Right lobe of liver (tissue), 6 donors: ENCODE results near the gene DDX31. TPM values are rescaled to one million over a fixed set of nuclear protein-coding genes. Genes with fewer than 3 reads are reported as not detected.

ENCODE experiments used
- ATAC-seq, 4 donors: fragments of 200-7000 bp; cut with Tn5 transposase; one replicate each; pipeline ENCODE4 v1.9.1; 2020; ENCODE audit warnings: mild to moderate bottlenecking in 4 of 4, moderate library complexity in 4 of 4
- DNase-seq, 3 donors: peaks; one replicate each; pipeline ENCODE4 v3.0.0-alpha.2; 2020
- H3K27ac ChIP-seq, 3 donors: fragments of 200-600 bp; one replicate each; pipeline ENCODE4 v1.8.0; 2022
- H3K27me3 ChIP-seq, 2 donors: fragments of 200-600 bp; one replicate each; pipeline ENCODE4 v1.8.0; 2022
- H3K36me3 ChIP-seq, 4 donors: fragments of 200-600 bp; sonication (generic) in 1 of 4; one replicate each; pipeline versions ENCODE4 v1.5.1 to v1.8.0; 2017 to 2022; ENCODE audit warnings: control low read depth in 1 of 4
- H3K4me1 ChIP-seq, 4 donors: fragments of 200-600 bp; sonication (generic) in 1 of 4; one replicate each; pipeline versions ENCODE4 v1.5.1 to v1.8.0; 2017 to 2022; ENCODE audit warnings: control low read depth in 1 of 4
- H3K4me3 ChIP-seq, 3 donors: fragments of 200-600 bp; one replicate each; pipeline ENCODE4 v1.8.0; 2022
- H3K9me3 ChIP-seq, 4 donors: fragments of 200-600 bp; sonication (generic) in 1 of 4; one replicate each; pipeline versions ENCODE4 v1.5.1 to v1.8.0; 2017 to 2022; ENCODE audit warnings: control low read depth in 1 of 4
- POLR2A ChIP-seq: fragments of 450-650 bp; IDR thresholded peaks from one replicate; pipeline ENCODE4 v1.6.1; 2017; ENCODE audit warnings: antibody characterized with exemption, mild to moderate bottlenecking
- WGBS: methylation state at CpG from one replicate; pipeline ENCODE4 v1.1.6; 2018; ENCODE audit warnings: low coverage, low lambda C conversion rate; ENCODE audit not compliant: insufficient coverage; ENCODE audit errors: missing lambda C conversion rate; 5-methylcytosine and 5-hydroxymethylcytosine counted together
- intact Hi-C, 2 donors: fragments of 100-400 bp; cut with DNase I; formaldehyde crosslinking; loops; one replicate each; pipeline versions ENCODE4 v1.11.2 to v1.14.1; 2022
- total RNA-seq, 6 experiments: library from RNA; depleted of rRNA in 2 of 6; stranded (reverse); fragments of >200 nt in 2 of 6; fragmentation: NEBNext Ultra II Directional in 3 of 6; extraction: Animal tissue kit (Norgen Biotek cat#: 25700) in 3 of 6; gene quantifications; one replicate each; pipeline versions ENCODE4 v1.1.0 to v1.2.4, GENCODE V29; 2016 to 2023
- TF ChIP-seq, protein P1 (sequence below), 4 donors: fragments of 200-600 bp in 3 of 4; fragments of 450-650 bp in 1 of 4; IDR thresholded peaks; one replicate each; pipeline versions ENCODE4 v1.5.1 to v1.8.0; 2016 to 2022; ENCODE audit warnings: antibody characterized with exemption in 4 of 4, mild to moderate bottlenecking in 2 of 4
- donor health status: DM: no; HTN: yes; CAD: no.
- donor health status: DM: no; HTN: no; CAD: no.
- donor health status: DM: no; HTN: no; CAD: no.
- donor health status: DM: no; HTN: yes; CAD: no.
- donor health status: DM: no; HTN: yes; CAD: no.

Gene DDX31
- total RNA-seq, 6 experiments from 2014 or later: 7.1 to 8.7 (median 8.0) TPM

GRCh38 chr9:132548751-132549640 is 120.8 kb downstream of the DDX31 start:
- no peak for DNase-seq
- 59% methylated on average over 17 of the region's 17 CpGs for WGBS

GRCh38 chr9:132547976-132548730 is 121.6 kb downstream of the DDX31 start:
- intact Hi-C loops: no loop called here
- Histone ChIP-seq H3K36me3 (no peaks in the 10 kb centered on the region), H3K27me3 (no peaks in the 10 kb centered on the region), H3K9me3 (no peaks in the 10 kb centered on the region), H3K4me1 (no peaks in the 10 kb centered on the region), H3K27ac (no peak overlapping the region), H3K4me3 (no peak overlapping the region)
- 48% methylated on average over 14 of the region's 21 CpGs for WGBS
- no peak for DNase-seq
- TF ChIP-seq, protein P1, sequence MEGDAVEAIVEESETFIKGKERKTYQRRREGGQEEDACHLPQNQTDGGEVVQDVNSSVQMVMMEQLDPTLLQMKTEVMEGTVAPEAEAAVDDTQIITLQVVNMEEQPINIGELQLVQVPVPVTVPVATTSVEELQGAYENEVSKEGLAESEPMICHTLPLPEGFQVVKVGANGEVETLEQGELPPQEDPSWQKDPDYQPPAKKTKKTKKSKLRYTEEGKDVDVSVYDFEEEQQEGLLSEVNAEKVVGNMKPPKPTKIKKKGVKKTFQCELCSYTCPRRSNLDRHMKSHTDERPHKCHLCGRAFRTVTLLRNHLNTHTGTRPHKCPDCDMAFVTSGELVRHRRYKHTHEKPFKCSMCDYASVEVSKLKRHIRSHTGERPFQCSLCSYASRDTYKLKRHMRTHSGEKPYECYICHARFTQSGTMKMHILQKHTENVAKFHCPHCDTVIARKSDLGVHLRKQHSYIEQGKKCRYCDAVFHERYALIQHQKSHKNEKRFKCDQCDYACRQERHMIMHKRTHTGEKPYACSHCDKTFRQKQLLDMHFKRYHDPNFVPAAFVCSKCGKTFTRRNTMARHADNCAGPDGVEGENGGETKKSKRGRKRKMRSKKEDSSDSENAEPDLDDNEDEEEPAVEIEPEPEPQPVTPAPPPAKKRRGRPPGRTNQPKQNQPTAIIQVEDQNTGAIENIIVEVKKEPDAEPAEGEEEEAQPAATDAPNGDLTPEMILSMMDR (IDR thresholded peaks at IDR 0.05): no peak
- no peak for TF ChIP-seq POLR2A
- ATAC-seq: peak in 1 of 4 donors; percentile 33

More at GRCh38 chr9:132548751-132549640, 120.8 kb downstream of the DDX31 start:
- intact Hi-C loops: no loop called here
- Histone ChIP-seq H3K27me3 (no peaks in the 10 kb centered on the region), H3K4me3 (no peak overlapping the region), H3K9me3 (no peaks in the 10 kb centered on the region), H3K27ac (no peak overlapping the region), H3K4me1 (no peaks in the 10 kb centered on the region), H3K36me3 (no peaks in the 10 kb centered on the region)
- TF ChIP-seq, protein P1 (IDR thresholded peaks at IDR 0.05): no peak
- no peak for TF ChIP-seq POLR2A
- ATAC-seq: no peak

- no peak for TF ChIP-seq POLR2A
- TF ChIP-seq, protein P1 (IDR thresholded peaks at IDR 0.05): no peak
- no peak overlapping the region for H3K27ac ChIP-seq
- H3K9me3 ChIP-seq: no peaks in the 10 kb centered on the region
- WGBS: 100% methylated on average over 2 of the region's 13 CpGs
- ATAC-seq (no peak), DNase-seq (no peak)
- H3K36me3 ChIP-seq: no peaks in the 10 kb centered on the region
- intact Hi-C loops: no loop called here
- no peak overlapping the region for H3K4me3 ChIP-seq
- H3K27me3 ChIP-seq: no peaks in the 10 kb centered on the region
- H3K4me1 ChIP-seq: no peaks in the 10 kb centered on the region
Measured at GRCh38 chr9:132547436-132547835, 122.3 kb downstream of the DDX31 start.

- Histone ChIP-seq H3K27ac (no peak overlapping the region), H3K36me3 (no peaks in the 10 kb centered on the region), H3K4me3 (no peak overlapping the region), H3K9me3 (no peaks in the 10 kb centered on the region), H3K4me1 (no peaks in the 10 kb centered on the region), H3K27me3 (no peaks in the 10 kb centered on the region)
- TF ChIP-seq, protein P1 (IDR thresholded peaks at IDR 0.05): no peak
- TF ChIP-seq POLR2A: no peak
- intact Hi-C loops: no loop called here
- ATAC-seq: no peak
- no CpG with 5 or more reads among the region's 7 CpGs for WGBS
- DNase-seq: no peak
Measured at GRCh38 chr9:132547052-132547431, 122.7 kb downstream of the DDX31 start.
